Peyer's patch (tissue), 4 donors: ENCODE results near the gene VEGFA. TPM values are rescaled to one million over a fixed set of nuclear protein-coding genes. Genes with fewer than 3 reads are reported as not detected.
A peak's percentile ranks its signal among the peaks of the same experiment; 100 is the strongest.

ENCODE experiments used
- DNase-seq, 3 donors: peaks; one replicate each; pipeline ENCODE4 v3.0.0-alpha.2; 2017 to 2019
- H3K27ac ChIP-seq, 4 donors: fragments of 200-600 bp; sonication (generic); one replicate each; pipeline ENCODE4 v1.5.1; 2016 to 2019
- H3K27me3 ChIP-seq, 2 donors: fragments of 200-600 bp; sonication (generic); one replicate each; pipeline ENCODE4 v1.5.1; 2019
- H3K36me3 ChIP-seq, 3 donors: fragments of 200-600 bp; sonication (generic); one replicate each; pipeline ENCODE4 v1.5.1; 2016 to 2019
- H3K4me1 ChIP-seq, 4 donors: fragments of 200-600 bp; sonication (generic); one replicate each; pipeline ENCODE4 v1.5.1; 2016 to 2019
- H3K4me3 ChIP-seq, 4 donors: fragments of 200-600 bp; sonication (generic); 1 replicate in 3 of 4; 2 replicates in 1 of 4; pipeline ENCODE4 v1.5.1; 2016 to 2019; ENCODE audit warnings: mild to moderate bottlenecking in 1 of 4
- H3K9me3 ChIP-seq, 4 donors: fragments of 200-600 bp; sonication (generic); one replicate each; pipeline ENCODE4 v1.5.1; 2016 to 2019; ENCODE audit warnings: mild to moderate bottlenecking in 1 of 4
- POLR2A ChIP-seq, 2 donors: fragments of 450-650 bp; IDR thresholded peaks; one replicate each; pipeline ENCODE4 v1.5.1; 2017; ENCODE audit warnings: antibody characterized with exemption in 2 of 2, mild to moderate bottlenecking in 2 of 2, moderate library complexity in 2 of 2
- total RNA-seq, 4 donors: library from RNA; depleted of rRNA; stranded (reverse); fragments of >200 nt; gene quantifications; one replicate each; pipeline ENCODE4 v1.1.0, GENCODE V29; 2016
- TF ChIP-seq, protein P1 (sequence below), 6 experiments: fragments of 450-650 bp in 4 of 6; fragments of 200-600 bp in 2 of 6; sonication (generic) in 1 of 6; IDR thresholded peaks; one replicate each; pipeline ENCODE4 v1.5.1; 2017 to 2019; ENCODE audit warnings: antibody characterized with exemption in 6 of 6, mild to moderate bottlenecking in 3 of 6, moderate library complexity in 1 of 6

Gene VEGFA
- total RNA-seq, 4 donors from 2014 or later = 202 to 663 (median 418) TPM

DNA sequence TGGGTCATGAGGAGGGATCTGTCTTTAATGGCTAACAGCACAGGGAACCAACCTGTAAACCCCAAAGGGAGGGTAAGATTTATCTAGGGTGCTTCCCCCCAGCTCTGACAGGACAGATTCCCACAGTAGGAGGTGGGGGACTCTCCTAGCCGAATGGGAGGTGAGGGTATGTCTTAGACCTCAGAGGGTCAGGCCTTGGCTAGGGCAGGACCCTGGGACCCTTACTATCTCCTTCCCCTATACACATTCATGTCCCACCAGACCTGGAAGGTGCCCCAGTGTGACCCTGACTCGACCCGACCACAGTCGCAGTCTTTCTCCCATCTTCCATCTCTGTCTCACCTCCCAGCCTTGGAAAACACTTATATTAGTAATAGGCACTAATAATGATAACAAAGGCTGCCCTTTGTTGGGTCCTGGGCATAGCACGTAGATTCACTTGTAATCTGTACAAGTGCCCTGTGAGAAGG lies 36.8 kb downstream of the VEGFA start:
- TF ChIP-seq, protein P1, sequence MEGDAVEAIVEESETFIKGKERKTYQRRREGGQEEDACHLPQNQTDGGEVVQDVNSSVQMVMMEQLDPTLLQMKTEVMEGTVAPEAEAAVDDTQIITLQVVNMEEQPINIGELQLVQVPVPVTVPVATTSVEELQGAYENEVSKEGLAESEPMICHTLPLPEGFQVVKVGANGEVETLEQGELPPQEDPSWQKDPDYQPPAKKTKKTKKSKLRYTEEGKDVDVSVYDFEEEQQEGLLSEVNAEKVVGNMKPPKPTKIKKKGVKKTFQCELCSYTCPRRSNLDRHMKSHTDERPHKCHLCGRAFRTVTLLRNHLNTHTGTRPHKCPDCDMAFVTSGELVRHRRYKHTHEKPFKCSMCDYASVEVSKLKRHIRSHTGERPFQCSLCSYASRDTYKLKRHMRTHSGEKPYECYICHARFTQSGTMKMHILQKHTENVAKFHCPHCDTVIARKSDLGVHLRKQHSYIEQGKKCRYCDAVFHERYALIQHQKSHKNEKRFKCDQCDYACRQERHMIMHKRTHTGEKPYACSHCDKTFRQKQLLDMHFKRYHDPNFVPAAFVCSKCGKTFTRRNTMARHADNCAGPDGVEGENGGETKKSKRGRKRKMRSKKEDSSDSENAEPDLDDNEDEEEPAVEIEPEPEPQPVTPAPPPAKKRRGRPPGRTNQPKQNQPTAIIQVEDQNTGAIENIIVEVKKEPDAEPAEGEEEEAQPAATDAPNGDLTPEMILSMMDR (IDR thresholded peaks at IDR 0.05) = no peak
- TF ChIP-seq POLR2A (IDR thresholded peaks at IDR 0.05) = no peak
- peak overlapping the region in 3 of 4 donors; percentile 74 to 96 (median 88) for H3K27ac ChIP-seq
- DNase-seq = no peak
- H3K27me3 ChIP-seq = no peaks in the 10 kb centered on the region
- H3K4me3 ChIP-seq = peak overlapping the region in 2 of 4 donors; percentile 5 to 24
- no peaks in the 10 kb centered on the region for H3K9me3 ChIP-seq
- H3K4me1 ChIP-seq = peaks cover 0 to 65% (median 6%) of the 10 kb centered on the region in 4 donors
- H3K36me3 ChIP-seq = no peaks in the 10 kb centered on the region

- Histone ChIP-seq H3K27me3 (no peaks in the 10 kb centered on the region), H3K4me1 (peaks cover 0 to 70% (median 6%) of the 10 kb centered on the region in 4 donors), H3K27ac (peak overlapping the region in 3 of 4 donors; percentile 74 to 96 (median 88)), H3K9me3 (no peaks in the 10 kb centered on the region), H3K4me3 (peak overlapping the region in 2 of 4 donors; percentile 5), H3K36me3 (no peaks in the 10 kb centered on the region)
- TF ChIP-seq POLR2A (IDR thresholded peaks at IDR 0.05) = peak in 1 of 2 donors; percentile 37
- TF ChIP-seq, protein P1 (IDR thresholded peaks at IDR 0.05) = peak in 3 of 6 experiments; percentile 8 to 21 (median 17)
- peak in 2 of 3 donors; percentile 72 to 76 for DNase-seq
Observed at GRCh38 chr6:43807228-43808061, 37.4 kb downstream of the VEGFA start.

DNA sequence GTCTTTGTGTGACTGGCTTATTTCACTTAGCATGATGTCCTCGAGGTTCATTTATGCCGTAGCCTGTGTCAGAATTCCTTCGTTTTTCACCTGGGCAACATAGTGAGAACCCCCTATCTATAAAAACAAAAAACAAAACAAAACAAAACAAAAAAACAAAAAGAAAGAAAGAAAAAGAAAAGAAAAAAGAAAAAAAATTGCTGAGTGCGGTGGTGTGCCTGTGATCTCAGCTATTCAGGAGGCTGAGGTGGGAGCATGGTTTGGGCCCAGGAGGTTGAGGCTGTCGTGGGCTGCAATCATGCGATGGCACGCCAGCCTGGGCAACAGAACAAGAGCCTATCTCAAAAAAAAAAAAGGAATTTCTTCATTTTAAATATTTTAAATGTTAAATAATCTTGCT lies 38.4 kb downstream of the VEGFA start:
- Histone ChIP-seq H3K27me3 (no peaks in the 10 kb centered on the region), H3K4me3 (no peak overlapping the region), H3K27ac (peak overlapping the region in 2 of 4 donors; percentile 88 to 96), H3K36me3 (no peaks in the 10 kb centered on the region), H3K4me1 (peaks cover 0 to 69% (median 3%) of the 10 kb centered on the region in 4 donors), H3K9me3 (no peaks in the 10 kb centered on the region)
- no peak for DNase-seq
- TF ChIP-seq, protein P1 (IDR thresholded peaks at IDR 0.05) = no peak
- TF ChIP-seq POLR2A (IDR thresholded peaks at IDR 0.05) = no peak

DNA sequence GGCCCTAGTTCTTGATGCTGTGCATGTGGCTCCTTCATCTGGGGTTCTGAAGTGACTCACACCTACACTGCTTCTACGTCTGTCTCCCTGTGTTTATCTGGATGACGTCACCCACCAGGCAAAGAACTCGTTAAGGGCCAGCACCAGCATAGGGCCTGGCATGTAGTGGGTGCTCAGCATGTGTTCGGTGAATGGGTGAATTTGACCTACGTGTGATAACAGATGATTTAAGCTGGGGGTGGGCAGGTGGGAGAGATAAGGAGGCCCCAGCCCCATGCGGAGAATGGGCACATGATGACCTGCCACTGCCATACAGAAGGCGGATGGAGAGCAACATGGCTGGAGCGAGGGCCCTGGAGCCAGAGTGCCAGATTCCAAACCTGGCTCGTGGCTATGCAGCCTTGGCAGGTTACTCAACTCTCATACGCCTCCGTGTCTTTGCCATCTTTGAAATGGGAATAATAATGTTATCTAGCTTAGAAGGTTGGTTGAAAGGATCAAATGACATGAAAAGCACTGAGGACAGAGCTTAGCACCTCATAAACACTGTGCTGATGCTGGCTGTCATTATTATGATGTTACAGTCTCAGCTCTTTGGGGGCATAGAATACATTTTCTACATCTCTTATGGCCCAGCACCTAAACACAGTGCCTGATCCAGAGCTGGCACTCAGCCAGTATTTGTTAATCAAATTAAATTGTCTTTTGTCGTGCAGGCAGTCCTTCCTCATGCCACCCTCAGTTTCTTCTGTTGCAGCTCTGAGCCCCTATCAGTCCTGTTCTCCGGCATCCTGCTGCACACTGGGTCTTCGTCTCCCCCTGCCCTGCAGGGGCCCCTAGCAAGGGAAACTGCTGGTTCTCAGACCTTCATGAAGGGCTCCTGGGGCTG lies 39.6 kb downstream of the VEGFA start:
- Histone ChIP-seq H3K4me3 (no peak overlapping the region), H3K36me3 (no peaks in the 10 kb centered on the region), H3K4me1 (peaks cover 0 to 71% (median 3%) of the 10 kb centered on the region in 4 donors), H3K27me3 (no peaks in the 10 kb centered on the region), H3K27ac (peak overlapping the region in 1 of 4 donors; percentile 38), H3K9me3 (no peaks in the 10 kb centered on the region)
- TF ChIP-seq, protein P1 (IDR thresholded peaks at IDR 0.05) = no peak
- TF ChIP-seq POLR2A (IDR thresholded peaks at IDR 0.05) = no peak
- DNase-seq = peak in 1 of 3 donors; percentile 79

- Histone ChIP-seq H3K4me3 (no peak overlapping the region), H3K27ac (peak overlapping the region in 3 of 4 donors; percentile 57 to 96 (median 83)), H3K27me3 (no peaks in the 10 kb centered on the region), H3K9me3 (no peaks in the 10 kb centered on the region), H3K4me1 (peaks cover 0 to 61% (median 0%) of the 10 kb centered on the region in 4 donors), H3K36me3 (no peaks in the 10 kb centered on the region)
- peak in 2 of 3 donors; percentile 85 to 86 for DNase-seq
- TF ChIP-seq, protein P1 (IDR thresholded peaks at IDR 0.05) = no peak
- TF ChIP-seq POLR2A (IDR thresholded peaks at IDR 0.05) = peak in 1 of 2 donors; percentile 53
Observed at GRCh38 chr6:43810965-43811732, 41.1 kb downstream of the VEGFA start.
